Hepatocyte (in vitro differentiated cells): Measurements from ENCODE around the gene ANTXR2. TPM values are rescaled to one million over a fixed set of nuclear protein-coding genes. Genes with fewer than 3 reads are reported as not detected.
A peak's percentile ranks its signal among the peaks of the same experiment; 100 is the strongest.

Source experiments
- DNase-seq: peaks from one replicate; pipeline ENCODE4 v3.0.0-alpha.2; 2016; ENCODE audit warnings: low spot score
- H2AFZ ChIP-seq: fragments of 200-600 bp; sonication (generic); 2 replicates; pipeline ENCODE4 v1.6.0; 2016; ENCODE audit warnings: antibody characterized with exemption, mild to moderate bottlenecking
- H3K27ac ChIP-seq: fragments of 200-600 bp; sonication (generic); 2 replicates; pipeline ENCODE4 v1.5.1; 2016; ENCODE audit warnings: mild to moderate bottlenecking
- H3K27me3 ChIP-seq: fragments of 200-600 bp; sonication (generic); 2 replicates; pipeline ENCODE4 v1.6.1; 2016
- H3K36me3 ChIP-seq: fragments of 200-600 bp; sonication (generic); replicated peaks from 2 replicates; pipeline ENCODE4 v1.5.1; 2016; ENCODE audit warnings: low read depth; ENCODE audit not compliant: insufficient read depth
- H3K4me1 ChIP-seq: fragments of 200-600 bp; sonication (generic); 2 replicates; pipeline ENCODE4 v1.5.1; 2016; ENCODE audit warnings: mild to moderate bottlenecking, moderate library complexity; ENCODE audit not compliant: insufficient read depth
- H3K4me2 ChIP-seq: fragments of 200-600 bp; sonication (generic); 2 replicates; pipeline ENCODE4 v1.6.0; 2016
- H3K4me3 ChIP-seq: fragments of 200-600 bp; sonication (generic); 2 replicates; pipeline ENCODE4 v1.5.1; 2016; ENCODE audit warnings: mild to moderate bottlenecking
- H3K79me2 ChIP-seq: fragments of 200-600 bp; sonication (generic); 2 replicates; pipeline ENCODE4 v1.6.0; 2017; ENCODE audit warnings: mild to moderate bottlenecking
- H3K9me2 ChIP-seq: fragments of 200-600 bp; sonication (generic); replicated peaks from 2 replicates; pipeline ENCODE4 v1.6.0; 2017; ENCODE audit warnings: mild to moderate bottlenecking; ENCODE audit not compliant: insufficient read depth
- H3K9me3 ChIP-seq: fragments of 200-600 bp; sonication (generic); 2 replicates; pipeline ENCODE4 v1.5.1; 2016; ENCODE audit warnings: low read depth, mild to moderate bottlenecking
- H4K20me1 ChIP-seq: fragments of 200-600 bp; sonication (generic); 2 replicates; pipeline ENCODE4 v1.6.0; 2016; ENCODE audit warnings: mild to moderate bottlenecking; ENCODE audit not compliant: insufficient read depth, poor library complexity, severe bottlenecking
- EZH2 ChIP-seq: fragments of 200-600 bp; sonication (generic); IDR thresholded peaks from 2 replicates; pipeline ENCODE4 v1.6.1; 2016; ENCODE audit warnings: antibody characterized with exemption, mild to moderate bottlenecking, borderline replicate concordance
- EZH2phosphoT487 ChIP-seq: fragments of 200-600 bp; sonication (generic); IDR thresholded peaks from one replicate; pipeline ENCODE4 v1.6.1; 2018; ENCODE audit warnings: antibody characterized with exemption, mild to moderate bottlenecking, low read depth, moderate library complexity; ENCODE audit not compliant: unreplicated experiment, severe bottlenecking
- WGBS: methylation state at CpG from one replicate; pipeline ENCODE4 v1.1.6; 2016; ENCODE audit warnings: low lambda C conversion rate; ENCODE audit errors: missing lambda C conversion rate; 5-methylcytosine and 5-hydroxymethylcytosine counted together
- polyA plus RNA-seq: library from polyadenylated mRNA; unstranded; fragments of >200 nt; fragmentation: Nextera tagmentation; extraction: Ambion mirVana; gene quantifications from 2 replicates; pipeline ENCODE4 v1.2.1, GENCODE V29; 2016
- total RNA-seq: library from RNA; depleted of rRNA; stranded (reverse); fragments of >200 nt; gene quantifications from 2 replicates; pipeline ENCODE4 v1.2.3, GENCODE V29; 2014
- TF ChIP-seq, protein P1 (sequence below): fragments of 200-600 bp; sonication (generic); IDR thresholded peaks from 2 replicates; pipeline ENCODE4 v1.5.1; 2016; ENCODE audit warnings: antibody characterized with exemption, mild to moderate bottlenecking; ENCODE audit not compliant: poor library complexity

Gene ANTXR2
- total and polyA plus RNA-seq, 2 experiments from 2014 or later, result 25.2 to 46.5 TPM

DNA sequence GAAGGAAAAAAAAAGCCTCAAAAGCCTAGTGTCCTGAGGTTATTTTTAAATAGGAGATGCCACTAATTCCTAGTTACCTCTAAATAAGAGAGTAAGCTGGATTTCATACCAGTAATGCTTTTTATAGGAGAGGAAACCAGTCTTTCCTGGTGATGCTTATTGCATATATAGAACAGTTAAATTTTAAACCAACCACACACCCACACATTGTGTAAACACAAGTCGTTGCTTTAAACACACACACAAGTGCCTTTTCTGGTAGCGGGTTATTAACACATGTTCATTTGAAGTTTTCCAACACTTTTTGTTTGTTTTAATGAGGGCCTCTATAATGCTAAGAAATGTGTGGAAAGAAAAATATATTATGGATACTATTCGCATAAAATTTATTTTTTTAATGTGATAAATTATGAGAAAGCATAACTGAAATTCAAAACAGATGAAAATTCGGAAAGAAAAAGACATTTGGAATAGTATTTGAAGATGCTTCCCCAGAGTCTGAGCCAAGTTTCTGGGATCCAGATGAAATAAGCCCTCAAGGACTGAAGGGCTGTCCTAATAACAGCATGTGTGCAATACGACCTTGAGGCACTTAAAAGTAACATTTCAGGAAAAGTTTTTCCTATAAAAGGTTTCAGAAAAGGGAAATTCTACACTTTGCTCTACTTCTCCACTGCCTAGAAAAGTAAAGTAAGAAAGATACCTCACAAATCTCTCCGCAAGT, 2.0 kb downstream of the ANTXR2 start:
- no peaks in the 10 kb centered on the region for H3K27me3 ChIP-seq
- WGBS, result 45% methylated on average over 6 of the region's 6 CpGs
- H4K20me1 ChIP-seq, result no peaks in the 10 kb centered on the region
- TF ChIP-seq, protein P1, sequence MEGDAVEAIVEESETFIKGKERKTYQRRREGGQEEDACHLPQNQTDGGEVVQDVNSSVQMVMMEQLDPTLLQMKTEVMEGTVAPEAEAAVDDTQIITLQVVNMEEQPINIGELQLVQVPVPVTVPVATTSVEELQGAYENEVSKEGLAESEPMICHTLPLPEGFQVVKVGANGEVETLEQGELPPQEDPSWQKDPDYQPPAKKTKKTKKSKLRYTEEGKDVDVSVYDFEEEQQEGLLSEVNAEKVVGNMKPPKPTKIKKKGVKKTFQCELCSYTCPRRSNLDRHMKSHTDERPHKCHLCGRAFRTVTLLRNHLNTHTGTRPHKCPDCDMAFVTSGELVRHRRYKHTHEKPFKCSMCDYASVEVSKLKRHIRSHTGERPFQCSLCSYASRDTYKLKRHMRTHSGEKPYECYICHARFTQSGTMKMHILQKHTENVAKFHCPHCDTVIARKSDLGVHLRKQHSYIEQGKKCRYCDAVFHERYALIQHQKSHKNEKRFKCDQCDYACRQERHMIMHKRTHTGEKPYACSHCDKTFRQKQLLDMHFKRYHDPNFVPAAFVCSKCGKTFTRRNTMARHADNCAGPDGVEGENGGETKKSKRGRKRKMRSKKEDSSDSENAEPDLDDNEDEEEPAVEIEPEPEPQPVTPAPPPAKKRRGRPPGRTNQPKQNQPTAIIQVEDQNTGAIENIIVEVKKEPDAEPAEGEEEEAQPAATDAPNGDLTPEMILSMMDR, result no peak
- no peak for TF ChIP-seq EZH2
- no peak for TF ChIP-seq EZH2phosphoT487
- H3K36me3 ChIP-seq, result no peaks in the 10 kb centered on the region
- H2AFZ ChIP-seq, result peak overlapping the region; percentile 85
- no peaks in the 10 kb centered on the region for H3K9me3 ChIP-seq
- peak; percentile 34 for DNase-seq
- H3K4me2 ChIP-seq, result peak overlapping the region; percentile 91
- H3K9me2 ChIP-seq, result no peaks in the 10 kb centered on the region
- peak overlapping the region; percentile 87 for H3K4me3 ChIP-seq
- H3K79me2 ChIP-seq, result peaks cover 15% of the 10 kb centered on the region
- peaks cover 24% of the 10 kb centered on the region for H3K4me1 ChIP-seq
- peak overlapping the region; percentile 97 for H3K27ac ChIP-seq

DNA sequence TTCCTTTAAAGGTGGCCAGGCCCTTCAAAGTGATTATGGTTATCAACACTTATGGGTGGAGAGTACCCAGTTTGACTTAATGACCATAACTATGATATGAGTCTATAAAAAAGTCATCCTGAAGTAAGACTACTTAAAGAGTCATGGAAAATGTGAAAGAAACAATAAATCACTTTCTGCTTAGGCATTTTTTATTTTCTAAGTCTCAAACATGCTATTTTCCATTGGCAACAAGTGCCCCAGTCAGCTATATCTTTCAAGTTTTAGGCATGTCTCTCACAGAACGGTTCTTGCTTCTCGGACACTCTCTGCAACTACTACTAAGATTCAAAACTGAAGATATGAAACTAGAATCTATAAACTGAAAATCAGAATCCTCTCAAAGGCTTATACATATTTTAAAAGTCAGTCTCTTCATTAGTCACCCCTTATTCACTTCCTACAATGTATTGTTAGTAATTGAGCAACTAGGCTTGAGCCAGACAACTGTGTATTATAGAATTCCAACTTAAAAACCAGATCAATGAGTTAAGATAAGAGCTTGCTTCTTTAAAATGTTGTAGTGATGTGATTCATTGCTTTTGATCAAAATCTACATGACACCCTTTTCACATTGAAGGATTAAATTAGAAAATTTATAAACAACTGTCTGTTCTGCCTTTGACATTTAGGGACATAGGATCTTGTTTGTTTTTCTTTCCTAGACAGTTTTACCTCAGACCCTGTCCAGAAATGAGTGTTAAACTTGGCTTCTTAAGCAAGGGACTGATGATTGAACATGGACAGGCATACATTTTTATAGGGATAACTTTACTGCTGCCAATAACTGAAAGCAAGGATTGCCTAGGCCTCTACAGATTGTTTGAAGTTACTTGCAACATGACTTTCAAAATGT, 2.9 kb downstream of the ANTXR2 start:
- no peak for DNase-seq
- Histone ChIP-seq H3K4me1 (peaks cover 24% of the 10 kb centered on the region), H3K79me2 (peaks cover 15% of the 10 kb centered on the region), H3K4me3 (no peak overlapping the region), H4K20me1 (no peaks in the 10 kb centered on the region), H3K27ac (peak overlapping the region; percentile 31), H3K9me3 (no peaks in the 10 kb centered on the region), H3K9me2 (no peaks in the 10 kb centered on the region), H3K27me3 (no peaks in the 10 kb centered on the region), H3K36me3 (no peaks in the 10 kb centered on the region), H3K4me2 (peak overlapping the region; percentile 91), H2AFZ (no peak overlapping the region)
- 87% methylated on average over 2 of the region's 2 CpGs for WGBS
- TF ChIP-seq EZH2phosphoT487 (no peak), EZH2 (no peak)
- TF ChIP-seq, protein P1, result no peak

DNA sequence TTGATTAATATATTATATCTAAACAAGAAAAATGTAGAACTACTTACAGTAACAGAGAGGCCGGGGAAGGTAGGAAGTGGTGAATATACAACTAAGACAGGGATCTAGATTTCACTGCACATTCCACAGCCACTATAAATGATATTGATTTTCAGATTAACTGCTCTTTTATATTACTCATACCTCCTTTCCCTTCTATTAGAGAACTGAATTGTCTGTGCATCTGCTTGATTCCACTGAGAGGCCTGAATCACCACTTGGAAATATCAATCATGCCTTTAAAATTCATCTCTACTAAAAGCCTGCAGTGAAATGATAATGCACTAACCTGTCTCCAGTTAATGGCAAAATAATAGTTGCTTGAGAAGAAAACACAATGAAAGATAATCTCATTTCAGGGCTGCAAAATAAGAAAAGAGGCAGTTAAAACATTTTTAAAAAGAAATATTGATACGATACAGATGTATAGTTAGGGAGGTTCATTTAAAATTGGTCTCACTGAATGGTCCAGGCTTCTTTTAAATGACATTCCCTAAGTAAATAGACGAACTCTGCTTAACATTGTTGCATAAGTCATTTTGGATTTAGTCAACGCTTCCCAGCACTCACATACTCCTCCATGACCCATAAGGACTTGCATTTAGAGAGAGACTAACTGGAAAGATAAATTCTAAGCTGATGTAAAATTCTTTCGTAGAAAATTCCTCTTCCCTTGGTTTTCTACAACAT, 3.8 kb downstream of the ANTXR2 start:
- TF ChIP-seq, protein P1, result no peak
- no peak for TF ChIP-seq EZH2phosphoT487
- TF ChIP-seq EZH2, result no peak
- Histone ChIP-seq H2AFZ (no peak overlapping the region), H3K9me2 (no peaks in the 10 kb centered on the region), H3K27ac (peak overlapping the region; percentile 31), H3K79me2 (peaks cover 15% of the 10 kb centered on the region), H3K4me2 (peak overlapping the region; percentile 91), H3K36me3 (no peaks in the 10 kb centered on the region), H4K20me1 (no peaks in the 10 kb centered on the region), H3K4me1 (peaks cover 24% of the 10 kb centered on the region), H3K4me3 (no peak overlapping the region), H3K9me3 (no peaks in the 10 kb centered on the region), H3K27me3 (no peaks in the 10 kb centered on the region)
- no peak for DNase-seq
- 66% methylated on average over 5 of the region's 5 CpGs for WGBS
